ENCODE data around the gene TPRN. TPM values are rescaled to one million over a fixed set of nuclear protein-coding genes. Genes with fewer than 3 reads are reported as not detected.

The TPRN gene
- total RNA-seq, 1 experiment from 2014 or later, result 23.0 TPM

GRCh38 chr9:137160054-137160425, 40.5 kb downstream of the TPRN start:
- POLR2A ChIA-PET (ENCODE audit: low non-redundant PET), result no interaction called here
- CTCF ChIA-PET, result no interaction called here
- DNase-seq (ENCODE audit: low spot score), result no peak
- no peak overlapping the region for H3K4me3 ChIP-seq (ENCODE audit: low read depth, low read length, poor library complexity, severe bottlenecking)
- BruUV-seq (replicated peaks), result no TSS peak
- H3K27me3 ChIP-seq (replicated peaks; ENCODE audit: insufficient read depth, low read depth, low read length, poor library complexity), result peaks cover 62% of the 10 kb centered on the region
- peaks cover 20% of the 10 kb centered on the region for H3K4me1 ChIP-seq (ENCODE audit: insufficient read depth, low read length, poor library complexity, severe bottlenecking)
- no peaks in the 10 kb centered on the region for H3K9me3 ChIP-seq (ENCODE audit: low read depth, low read length, poor library complexity, severe bottlenecking)
- H3K36me3 ChIP-seq (ENCODE audit: insufficient read depth, low read length, poor library complexity, severe bottlenecking), result no peaks in the 10 kb centered on the region
- no peak overlapping the region for H3K27ac ChIP-seq (ENCODE audit: low read depth, low read length, poor library complexity, severe bottlenecking)
- no peak for TF ChIP-seq CTCF (conservative IDR thresholded peaks at IDR 0.05; ENCODE audit: low read depth, low read length)
- TF ChIP-seq EZH2 (IDR thresholded peaks at IDR 0.05; ENCODE audit: borderline replicate concordance, low read depth, low read length, poor library complexity, severe bottlenecking), result no peak
- intact Hi-C loops (cut with micrococcal nuclease; ENCODE audit: unreplicated experiment), result no loop called here

DNA sequence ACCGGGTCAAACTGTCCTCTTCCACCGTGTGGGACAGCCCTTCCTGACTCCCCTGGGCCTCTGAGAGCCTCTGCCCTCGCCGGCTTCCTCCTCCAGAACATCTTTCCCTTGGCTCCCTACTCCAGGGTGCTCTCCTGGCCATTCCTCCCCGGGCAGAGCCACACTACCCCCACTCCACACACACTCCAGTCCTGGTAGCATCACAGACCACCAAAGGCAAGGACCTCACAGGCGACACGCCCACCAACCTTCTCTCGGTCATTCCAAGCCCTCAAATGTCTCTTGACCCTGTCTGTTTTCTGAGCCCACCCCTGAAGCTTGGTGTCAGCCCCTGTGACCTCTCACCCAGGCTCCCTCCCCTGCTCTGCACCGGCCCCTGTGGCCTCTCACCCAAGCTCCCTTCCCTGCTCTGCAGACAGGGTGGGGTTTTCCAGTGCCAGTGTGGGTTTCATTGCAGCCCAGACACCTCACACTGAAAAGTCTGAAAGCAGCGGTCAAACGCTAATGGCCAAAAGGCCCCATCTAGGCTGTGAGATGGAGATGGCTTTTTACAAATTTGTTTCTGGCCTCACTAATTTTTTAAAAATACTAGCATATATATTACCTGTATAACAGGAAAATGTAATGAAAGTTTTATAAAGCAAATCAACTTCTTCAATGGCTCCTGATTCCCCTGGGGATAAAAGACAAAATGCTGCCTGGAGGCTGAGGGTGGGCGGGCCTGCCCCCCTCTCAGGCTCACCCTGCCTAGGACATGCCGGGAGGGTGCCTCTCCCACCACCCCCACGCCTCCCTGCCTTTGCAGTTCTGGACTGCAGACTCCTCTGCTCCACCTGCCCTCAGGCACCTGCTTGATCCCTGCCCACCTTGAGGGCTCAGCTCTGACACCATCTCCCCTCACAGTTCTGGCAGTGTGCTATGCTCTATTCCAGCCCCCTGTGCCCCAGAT, 41.2 kb downstream of the TPRN start:
- no TSS peak for BruUV-seq (replicated peaks)
- TF ChIP-seq EZH2 (IDR thresholded peaks at IDR 0.05; ENCODE audit: borderline replicate concordance, low read depth, low read length, poor library complexity, severe bottlenecking) (no peak), CTCF (conservative IDR thresholded peaks at IDR 0.05; ENCODE audit: low read depth, low read length) (no peak)
- CTCF ChIA-PET, result no interaction called here

DNA sequence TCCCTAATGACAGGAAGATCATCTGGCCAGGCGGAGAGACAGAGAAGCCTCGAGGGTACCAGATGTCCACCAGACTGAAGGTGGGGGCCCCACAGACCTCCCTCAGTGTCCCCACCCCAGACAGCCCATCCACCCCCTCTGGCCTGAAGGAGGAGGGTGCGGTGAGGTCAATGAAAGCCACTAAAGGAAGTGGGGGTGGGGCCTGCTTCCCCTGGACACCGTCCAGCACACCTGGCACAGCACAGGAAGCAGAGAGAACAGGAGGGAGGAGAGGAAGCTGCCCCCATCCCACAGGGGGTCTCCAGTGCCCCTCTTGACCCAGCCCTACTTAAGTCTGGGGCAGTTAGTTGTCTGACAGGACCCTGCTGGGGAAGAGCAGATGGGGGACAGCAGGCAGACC, 41.9 kb downstream of the TPRN start:
- TF ChIP-seq CTCF (conservative IDR thresholded peaks at IDR 0.05; ENCODE audit: low read depth, low read length) (no peak), EZH2 (IDR thresholded peaks at IDR 0.05; ENCODE audit: borderline replicate concordance, low read depth, low read length, poor library complexity, severe bottlenecking) (no peak)
- Histone ChIP-seq H3K4me3 (ENCODE audit: low read depth, low read length, poor library complexity, severe bottlenecking) (no peak overlapping the region), H3K36me3 (ENCODE audit: insufficient read depth, low read length, poor library complexity, severe bottlenecking) (no peaks in the 10 kb centered on the region), H3K27me3 (replicated peaks; ENCODE audit: insufficient read depth, low read depth, low read length, poor library complexity) (peaks cover 49% of the 10 kb centered on the region), H3K4me1 (ENCODE audit: insufficient read depth, low read length, poor library complexity, severe bottlenecking) (peaks cover 20% of the 10 kb centered on the region), H3K9me3 (ENCODE audit: low read depth, low read length, poor library complexity, severe bottlenecking) (no peaks in the 10 kb centered on the region), H3K27ac (ENCODE audit: low read depth, low read length, poor library complexity, severe bottlenecking) (no peak overlapping the region)
- CTCF ChIA-PET, result no interaction called here
- intact Hi-C loops (cut with micrococcal nuclease; ENCODE audit: unreplicated experiment), result no loop called here
- DNase-seq (ENCODE audit: low spot score), result no peak
- POLR2A ChIA-PET (ENCODE audit: low non-redundant PET), result no interaction called here
- BruUV-seq (replicated peaks), result no TSS peak

More for the DNA sequence above, 41.2 kb downstream of the TPRN start:
- H3K27me3 ChIP-seq (replicated peaks; ENCODE audit: insufficient read depth, low read depth, low read length, poor library complexity), result peaks cover 55% of the 10 kb centered on the region
- POLR2A ChIA-PET (ENCODE audit: low non-redundant PET), result no interaction called here
- intact Hi-C loops (cut with micrococcal nuclease; ENCODE audit: unreplicated experiment), result no loop called here
- no peaks in the 10 kb centered on the region for H3K9me3 ChIP-seq (ENCODE audit: low read depth, low read length, poor library complexity, severe bottlenecking)
- no peaks in the 10 kb centered on the region for H3K36me3 ChIP-seq (ENCODE audit: insufficient read depth, low read length, poor library complexity, severe bottlenecking)
- H3K4me1 ChIP-seq (ENCODE audit: insufficient read depth, low read length, poor library complexity, severe bottlenecking), result peaks cover 20% of the 10 kb centered on the region
- H3K4me3 ChIP-seq (ENCODE audit: low read depth, low read length, poor library complexity, severe bottlenecking), result no peak overlapping the region
- H3K27ac ChIP-seq (ENCODE audit: low read depth, low read length, poor library complexity, severe bottlenecking), result no peak overlapping the region
- DNase-seq (ENCODE audit: low spot score), result no peak
